ENCODE measurements around the gene CEP57.

CEP57 gene

DNA sequence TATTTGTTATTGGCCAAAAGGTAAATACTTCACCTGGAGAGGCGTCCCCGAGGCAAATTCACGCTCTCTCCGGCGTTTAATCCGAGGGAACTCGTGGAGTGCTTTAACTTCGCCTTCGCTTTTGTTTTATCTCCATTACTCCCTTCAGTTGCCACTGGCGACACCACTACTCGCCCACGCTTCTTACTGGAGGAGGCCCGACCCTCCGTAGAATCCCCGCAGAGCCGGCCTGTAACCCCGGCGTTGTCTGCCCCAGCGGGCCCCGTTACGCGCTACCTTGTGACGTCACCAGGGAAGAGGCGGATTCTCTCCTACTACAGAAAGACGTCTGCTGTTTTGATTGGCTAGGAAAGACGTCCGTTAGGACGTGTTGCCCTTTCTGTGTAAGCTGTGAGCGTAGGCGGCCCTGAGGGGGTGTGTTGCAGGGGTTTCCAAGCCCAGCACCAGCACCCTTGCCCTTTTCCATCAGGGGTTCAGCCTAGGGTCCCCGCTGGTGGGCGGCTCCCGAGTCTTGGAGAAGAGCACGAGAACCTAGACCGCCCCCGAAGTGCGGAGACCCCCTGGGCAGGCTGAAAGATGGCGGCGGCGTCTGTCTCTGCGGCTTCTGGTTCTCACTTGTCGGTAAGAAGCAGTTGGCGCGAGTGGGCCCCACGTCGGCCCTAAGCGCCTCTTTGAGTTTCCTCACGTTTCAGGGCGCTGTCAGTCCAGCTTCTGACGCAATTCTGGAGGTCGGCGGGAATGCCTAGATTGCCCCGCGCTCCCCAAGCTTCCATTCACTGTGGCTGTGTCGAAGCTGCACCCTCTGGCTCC lies at the start of gene CEP57:
Gene CEP57 (plus strand): TSS at position 376 of the 810 bp plus-strand sequence. CDS start 201 bp downstream, at position 577.
- peak within 1 kb of the TSS; percentile 80 for H3K27ac ChIP-seq (ENCODE audit: extremely low read depth, low read depth, low read length)
- ChIA-PET CTCF (interaction anchor here (0.6 to 1.4 kb wide), 3 partner anchors 46 to 553 kb away, joined by 3 to 7 read pairs (median 3); partner anchors contain the start of gene MAML2), POLR2A (interaction anchor here (0.5 to 4.2 kb wide), 21 partner anchors 9 to 817 kb away, joined by 3 to 19 read pairs (median 4); partner anchors contain the start of genes CCDC82, CWC15, JRKL and KDM4D)
- H3K9me3 ChIP-seq (ENCODE audit: control insufficient read depth, insufficient read depth, low read depth, low read length), result no peaks in the 10 kb centered on the region
- peaks cover 6 to 24% of the 10 kb centered on the region in 2 experiments for H3K36me3 ChIP-seq (ENCODE audit: control insufficient read depth in 2 of 2, insufficient read depth in 1 of 2, low read length in 2 of 2)
- no peaks in the 10 kb centered on the region for H3K4me1 ChIP-seq (ENCODE audit: control insufficient read depth, insufficient read depth, low read length)
- peak within 1 kb of the TSS; percentile 99 for H3K4me3 ChIP-seq (ENCODE audit: low read depth, low read length)
- no peak for TF ChIP-seq ZNF768 (tag by site-specific recombination; IDR thresholded peaks at IDR 0.05)
- no peak for TF ChIP-seq HOXA7 (CRISPR knock-in tag; IDR thresholded peaks at IDR 0.05; ENCODE audit: borderline replicate concordance)
- no peak for TF ChIP-seq ZNF548 (tag by site-specific recombination; IDR thresholded peaks at IDR 0.05)
- no peak for TF ChIP-seq ZNF23 (tag by site-specific recombination; IDR thresholded peaks at IDR 0.05; ENCODE audit: borderline replicate concordance)
- peak; percentile 91 for TF ChIP-seq ZFHX2 (tag by site-specific recombination; conservative IDR thresholded peaks at IDR 0.05)
- no peak for TF ChIP-seq ZNF623 (tag by site-specific recombination; IDR thresholded peaks at IDR 0.05)
- TF ChIP-seq ZNF776 (tag by site-specific recombination; IDR thresholded peaks at IDR 0.05; ENCODE audit: borderline replicate concordance), result no peak
- TF ChIP-seq, protein P1, sequence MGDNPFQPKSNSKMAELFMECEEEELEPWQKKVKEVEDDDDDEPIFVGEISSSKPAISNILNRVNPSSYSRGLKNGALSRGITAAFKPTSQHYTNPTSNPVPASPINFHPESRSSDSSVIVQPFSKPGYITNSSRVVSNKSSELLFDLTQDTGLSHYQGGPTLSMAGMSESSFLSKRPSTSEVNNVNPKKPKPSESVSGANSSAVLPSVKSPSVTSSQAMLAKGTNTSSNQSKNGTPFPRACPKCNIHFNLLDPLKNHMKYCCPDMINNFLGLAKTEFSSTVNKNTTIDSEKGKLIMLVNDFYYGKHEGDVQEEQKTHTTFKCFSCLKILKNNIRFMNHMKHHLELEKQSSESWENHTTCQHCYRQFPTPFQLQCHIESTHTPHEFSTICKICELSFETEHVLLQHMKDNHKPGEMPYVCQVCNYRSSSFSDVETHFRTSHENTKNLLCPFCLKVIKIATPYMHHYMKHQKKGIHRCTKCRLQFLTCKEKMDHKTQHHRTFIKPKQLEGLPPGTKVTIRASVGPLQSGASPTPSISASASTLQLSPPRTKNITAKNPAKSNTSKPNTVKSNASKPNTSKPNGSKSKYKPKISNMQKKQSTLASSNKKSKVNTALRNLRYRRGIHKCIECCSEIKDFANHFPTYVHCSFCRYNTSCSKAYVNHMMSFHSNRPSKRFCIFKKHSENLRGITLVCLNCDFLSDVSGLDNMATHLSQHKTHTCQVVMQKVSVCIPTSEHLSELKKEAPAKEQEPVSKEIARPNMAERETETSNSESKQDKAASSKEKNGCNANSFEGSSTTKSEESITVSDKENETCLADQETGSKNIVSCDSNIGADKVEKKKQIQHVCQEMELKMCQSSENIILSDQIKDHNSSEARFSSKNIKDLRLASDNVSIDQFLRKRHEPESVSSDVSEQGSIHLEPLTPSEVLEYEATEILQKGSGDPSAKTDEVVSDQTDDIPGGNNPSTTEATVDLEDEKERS (tag by site-specific recombination; IDR thresholded peaks at IDR 0.05), result no peak
- TF ChIP-seq ZNF248 (tag by site-specific recombination; IDR thresholded peaks at IDR 0.05), result no peak
- TF ChIP-seq ZNF350 (tag by site-specific recombination; IDR thresholded peaks at IDR 0.05), result no peak; the same call in none of the 2 replicates
- no peak for TF ChIP-seq ZNF830 (tag by site-specific recombination; IDR thresholded peaks at IDR 0.05; ENCODE audit: low read depth)
- TF ChIP-seq, protein P2, sequence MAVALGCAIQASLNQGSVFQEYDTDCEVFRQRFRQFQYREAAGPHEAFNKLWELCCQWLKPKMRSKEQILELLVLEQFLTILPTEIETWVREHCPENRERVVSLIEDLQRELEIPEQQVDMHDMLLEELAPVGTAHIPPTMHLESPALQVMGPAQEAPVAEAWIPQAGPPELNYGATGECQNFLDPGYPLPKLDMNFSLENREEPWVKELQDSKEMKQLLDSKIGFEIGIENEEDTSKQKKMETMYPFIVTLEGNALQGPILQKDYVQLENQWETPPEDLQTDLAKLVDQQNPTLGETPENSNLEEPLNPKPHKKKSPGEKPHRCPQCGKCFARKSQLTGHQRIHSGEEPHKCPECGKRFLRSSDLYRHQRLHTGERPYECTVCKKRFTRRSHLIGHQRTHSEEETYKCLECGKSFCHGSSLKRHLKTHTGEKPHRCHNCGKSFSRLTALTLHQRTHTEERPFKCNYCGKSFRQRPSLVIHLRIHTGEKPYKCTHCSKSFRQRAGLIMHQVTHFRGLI (tag by site-specific recombination; IDR thresholded peaks at IDR 0.05), result no peak
- TF ChIP-seq ZNF621 (tag by site-specific recombination; IDR thresholded peaks at IDR 0.05), result no peak
- TF ChIP-seq YY2 (tag by site-specific recombination; IDR thresholded peaks at IDR 0.05), result peak; percentile 47; the same call in 1 of the 2 replicates
- TF ChIP-seq KLF1 (tag by site-specific recombination; IDR thresholded peaks at IDR 0.05), result no peak
- no peak for TF ChIP-seq ZNF140 (tag by site-specific recombination; IDR thresholded peaks at IDR 0.05)
- TF ChIP-seq ZNF530 (tag by site-specific recombination; IDR thresholded peaks at IDR 0.05; ENCODE audit: low read depth), result no peak
- TF ChIP-seq GLI4 (tag by site-specific recombination; IDR thresholded peaks at IDR 0.05), result no peak
- TF ChIP-seq WT1 (tag by site-specific recombination; IDR thresholded peaks at IDR 0.05), result no peak
- TF ChIP-seq SALL2 (tag by site-specific recombination; IDR thresholded peaks at IDR 0.05; ENCODE audit: borderline replicate concordance), result no peak
- TF ChIP-seq KLF7 (tag by site-specific recombination; IDR thresholded peaks at IDR 0.05; ENCODE audit: borderline replicate concordance), result no peak
- no peak for TF ChIP-seq ZNF514 (tag by site-specific recombination; IDR thresholded peaks at IDR 0.05)
- TF ChIP-seq, protein P3, sequence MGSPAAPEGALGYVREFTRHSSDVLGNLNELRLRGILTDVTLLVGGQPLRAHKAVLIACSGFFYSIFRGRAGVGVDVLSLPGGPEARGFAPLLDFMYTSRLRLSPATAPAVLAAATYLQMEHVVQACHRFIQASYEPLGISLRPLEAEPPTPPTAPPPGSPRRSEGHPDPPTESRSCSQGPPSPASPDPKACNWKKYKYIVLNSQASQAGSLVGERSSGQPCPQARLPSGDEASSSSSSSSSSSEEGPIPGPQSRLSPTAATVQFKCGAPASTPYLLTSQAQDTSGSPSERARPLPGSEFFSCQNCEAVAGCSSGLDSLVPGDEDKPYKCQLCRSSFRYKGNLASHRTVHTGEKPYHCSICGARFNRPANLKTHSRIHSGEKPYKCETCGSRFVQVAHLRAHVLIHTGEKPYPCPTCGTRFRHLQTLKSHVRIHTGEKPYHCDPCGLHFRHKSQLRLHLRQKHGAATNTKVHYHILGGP (tag by site-specific recombination; IDR thresholded peaks at IDR 0.05), result 0 out of 2 replicates have a peak, but pooled peaks have one; percentile 9
- TF ChIP-seq ZNF362 (tag by site-specific recombination; IDR thresholded peaks at IDR 0.05), result no peak
- no peak for TF ChIP-seq BCL11A (tag by site-specific recombination; IDR thresholded peaks at IDR 0.05; ENCODE audit: low read depth)
- TF ChIP-seq KLF16 (tag by site-specific recombination; IDR thresholded peaks at IDR 0.05), result no peak
- TF ChIP-seq GLIS1 (tag by site-specific recombination; IDR thresholded peaks at IDR 0.05), result peak; percentile 78
- TF ChIP-seq ZNF184 (tag by site-specific recombination; IDR thresholded peaks at IDR 0.05), result no peak
- TF ChIP-seq ZNF558 (tag by site-specific recombination; IDR thresholded peaks at IDR 0.05), result no peak
- TF ChIP-seq, protein P4, sequence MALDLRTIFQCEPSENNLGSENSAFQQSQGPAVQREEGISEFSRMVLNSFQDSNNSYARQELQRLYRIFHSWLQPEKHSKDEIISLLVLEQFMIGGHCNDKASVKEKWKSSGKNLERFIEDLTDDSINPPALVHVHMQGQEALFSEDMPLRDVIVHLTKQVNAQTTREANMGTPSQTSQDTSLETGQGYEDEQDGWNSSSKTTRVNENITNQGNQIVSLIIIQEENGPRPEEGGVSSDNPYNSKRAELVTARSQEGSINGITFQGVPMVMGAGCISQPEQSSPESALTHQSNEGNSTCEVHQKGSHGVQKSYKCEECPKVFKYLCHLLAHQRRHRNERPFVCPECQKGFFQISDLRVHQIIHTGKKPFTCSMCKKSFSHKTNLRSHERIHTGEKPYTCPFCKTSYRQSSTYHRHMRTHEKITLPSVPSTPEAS (tag by site-specific recombination; IDR thresholded peaks at IDR 0.05), result no peak
